Activated naive CD4-positive, alpha-beta T cell treated with anti-CD3 and anti-CD28 coated beads, Interleukin-2, amount 10 ng/mL, durations not matched to agents 7 days and 5 days (primary cell): ENCODE data around the gene ZMIZ1.

ENCODE experiments used
- CTCF ChIA-PET: fragments of 350-600 bp; sonication (Branson Sonifier 250); formaldehyde crosslinking; loops from one replicate; lab custom pipeline; 2021; ENCODE audit warnings: antibody characterized with exemption; lab: Charles Lee
- DNase-seq: peaks from one replicate; pipeline ENCODE4 v3.0.0-alpha.2; 2020
- H3K27ac Mint-ChIP-seq: one replicate; pipeline ENCODE4 v1.8.0; 2021; ENCODE audit warnings: mild to moderate bottlenecking, moderate library complexity, mixed read lengths
- H3K27me3 Mint-ChIP-seq: one replicate; pipeline ENCODE4 v1.8.0; 2021; ENCODE audit warnings: mild to moderate bottlenecking, mixed read lengths
- H3K36me3 Mint-ChIP-seq: one replicate; pipeline ENCODE4 v1.8.0; 2021; ENCODE audit warnings: mixed read lengths
- H3K4me1 Mint-ChIP-seq: one replicate; pipeline ENCODE4 v1.8.0; 2021; ENCODE audit warnings: mixed read lengths
- H3K4me3 Mint-ChIP-seq: one replicate; pipeline ENCODE4 v1.8.0; 2021; ENCODE audit warnings: mild to moderate bottlenecking, moderate library complexity, mixed read lengths
- H3K9me3 Mint-ChIP-seq: one replicate; pipeline ENCODE4 v1.8.0; 2021; ENCODE audit warnings: mixed read lengths

ZMIZ1 gene

GRCh38 chr10:79310911-79311573 lies 242.3 kb downstream of the ZMIZ1 start:
- CTCF ChIA-PET = no interaction called here
- H3K27me3 Mint-ChIP-seq = no peaks in the 10 kb centered on the region
- H3K4me1 Mint-ChIP-seq = peaks cover 7% of the 10 kb centered on the region
- no peak overlapping the region for H3K4me3 Mint-ChIP-seq
- H3K36me3 Mint-ChIP-seq = peaks cover 31% of the 10 kb centered on the region
- H3K27ac Mint-ChIP-seq = peak overlapping the region; percentile 33
- DNase-seq = no peak
- no peaks in the 10 kb centered on the region for H3K9me3 Mint-ChIP-seq

- Mint-ChIP-seq H3K4me3 (no peak overlapping the region), H3K27me3 (no peaks in the 10 kb centered on the region), H3K4me1 (peaks cover 13% of the 10 kb centered on the region), H3K9me3 (no peaks in the 10 kb centered on the region), H3K27ac (no peak overlapping the region), H3K36me3 (peaks cover 29% of the 10 kb centered on the region)
- CTCF ChIA-PET = no interaction called here
- DNase-seq = no peak
Observed at GRCh38 chr10:79311581-79312407, 243.0 kb downstream of the ZMIZ1 start.

GRCh38 chr10:79312601-79313187 lies 243.9 kb downstream of the ZMIZ1 start:
- peaks cover 28% of the 10 kb centered on the region for H3K36me3 Mint-ChIP-seq
- no peaks in the 10 kb centered on the region for H3K9me3 Mint-ChIP-seq
- CTCF ChIA-PET = no interaction called here
- no peak overlapping the region for H3K27ac Mint-ChIP-seq
- H3K4me3 Mint-ChIP-seq = no peak overlapping the region
- DNase-seq = no peak
- peaks cover 22% of the 10 kb centered on the region for H3K4me1 Mint-ChIP-seq
- peaks cover 4% of the 10 kb centered on the region for H3K27me3 Mint-ChIP-seq

GRCh38 chr10:79313320-79313719 lies 244.6 kb downstream of the ZMIZ1 start:
- H3K4me1 Mint-ChIP-seq = peaks cover 29% of the 10 kb centered on the region
- CTCF ChIA-PET = no interaction called here
- peaks cover 22% of the 10 kb centered on the region for H3K36me3 Mint-ChIP-seq
- H3K27ac Mint-ChIP-seq = no peak overlapping the region
- no peak overlapping the region for H3K4me3 Mint-ChIP-seq
- no peak for DNase-seq
- peaks cover 4% of the 10 kb centered on the region for H3K27me3 Mint-ChIP-seq
- H3K9me3 Mint-ChIP-seq = no peaks in the 10 kb centered on the region

- H3K36me3 Mint-ChIP-seq = peaks cover 23% of the 10 kb centered on the region
- CTCF ChIA-PET = no interaction called here
- DNase-seq = no peak
- no peak overlapping the region for H3K27ac Mint-ChIP-seq
- H3K4me1 Mint-ChIP-seq = peaks cover 35% of the 10 kb centered on the region
- peaks cover 5% of the 10 kb centered on the region for H3K9me3 Mint-ChIP-seq
- no peak overlapping the region for H3K4me3 Mint-ChIP-seq
- H3K27me3 Mint-ChIP-seq = peaks cover 4% of the 10 kb centered on the region
Observed at GRCh38 chr10:79313911-79314439, 245.2 kb downstream of the ZMIZ1 start.

GRCh38 chr10:79314761-79315601 lies 246.2 kb downstream of the ZMIZ1 start:
- H3K4me3 Mint-ChIP-seq = no peak overlapping the region
- DNase-seq = no peak
- H3K4me1 Mint-ChIP-seq = peaks cover 42% of the 10 kb centered on the region
- peaks cover 10% of the 10 kb centered on the region for H3K27me3 Mint-ChIP-seq
- H3K27ac Mint-ChIP-seq = no peak overlapping the region
- peaks cover 26% of the 10 kb centered on the region for H3K36me3 Mint-ChIP-seq
- CTCF ChIA-PET = interaction anchor here (1.1 to 4.6 kb wide), 5 partner anchors 9 to 32 kb away, joined by 3 to 40 read pairs (median 8); partner anchors contain the start of gene PPIF
- H3K9me3 Mint-ChIP-seq = peaks cover 14% of the 10 kb centered on the region

GRCh38 chr10:79315602-79315920 lies 246.8 kb downstream of the ZMIZ1 start:
- H3K27me3 Mint-ChIP-seq = peaks cover 10% of the 10 kb centered on the region
- H3K36me3 Mint-ChIP-seq = peaks cover 26% of the 10 kb centered on the region
- peaks cover 46% of the 10 kb centered on the region for H3K4me1 Mint-ChIP-seq
- no peak overlapping the region for H3K4me3 Mint-ChIP-seq
- H3K27ac Mint-ChIP-seq = no peak overlapping the region
- DNase-seq = no peak
- H3K9me3 Mint-ChIP-seq = peaks cover 14% of the 10 kb centered on the region
- CTCF ChIA-PET = interaction anchor here (1.1 to 4.6 kb wide), 6 partner anchors 9 to 31 kb away, joined by 3 to 40 read pairs (median 6); partner anchors contain the start of gene PPIF

- Mint-ChIP-seq H3K36me3 (peaks cover 24% of the 10 kb centered on the region), H3K9me3 (peaks cover 14% of the 10 kb centered on the region), H3K4me3 (peak overlapping the region; percentile 62), H3K27me3 (peaks cover 10% of the 10 kb centered on the region), H3K27ac (peak overlapping the region; percentile 87), H3K4me1 (peaks cover 59% of the 10 kb centered on the region)
- CTCF ChIA-PET = interaction anchor here (0.9 to 4.6 kb wide), 11 partner anchors 8 to 57 kb away, joined by 3 to 40 read pairs (median 8); partner anchors contain the start of gene PPIF
- peak; percentile 34 for DNase-seq
Observed at GRCh38 chr10:79316671-79317431, 248.1 kb downstream of the ZMIZ1 start.

GRCh38 chr10:79318369-79318768 lies 249.6 kb downstream of the ZMIZ1 start:
- H3K27me3 Mint-ChIP-seq = peaks cover 10% of the 10 kb centered on the region
- H3K36me3 Mint-ChIP-seq = peaks cover 20% of the 10 kb centered on the region
- peaks cover 74% of the 10 kb centered on the region for H3K4me1 Mint-ChIP-seq
- CTCF ChIA-PET = interaction anchor here (0.7 to 4.6 kb wide), 4 partner anchors 13 to 48 kb away, joined by 3 to 40 read pairs (median 10); partner anchors contain the start of gene PPIF
- H3K4me3 Mint-ChIP-seq = no peak overlapping the region
- peaks cover 14% of the 10 kb centered on the region for H3K9me3 Mint-ChIP-seq
- DNase-seq = no peak
- peak overlapping the region; percentile 87 for H3K27ac Mint-ChIP-seq

GRCh38 chr10:79319115-79319771 lies 250.5 kb downstream of the ZMIZ1 start:
- DNase-seq = no peak
- peaks cover 14% of the 10 kb centered on the region for H3K9me3 Mint-ChIP-seq
- H3K27ac Mint-ChIP-seq = peak overlapping the region; percentile 74
- peaks cover 83% of the 10 kb centered on the region for H3K4me1 Mint-ChIP-seq
- peaks cover 10% of the 10 kb centered on the region for H3K27me3 Mint-ChIP-seq
- H3K4me3 Mint-ChIP-seq = no peak overlapping the region
- peaks cover 17% of the 10 kb centered on the region for H3K36me3 Mint-ChIP-seq
- CTCF ChIA-PET = interaction anchor here (3.1 to 4.6 kb wide), 2 partner anchors 27 to 32 kb away, joined by 15 to 40 read pairs; partner anchors contain the start of gene PPIF

GRCh38 chr10:79320316-79320715 lies 251.6 kb downstream of the ZMIZ1 start:
- Mint-ChIP-seq H3K36me3 (peaks cover 16% of the 10 kb centered on the region), H3K4me3 (no peak overlapping the region), H3K9me3 (peaks cover 14% of the 10 kb centered on the region), H3K4me1 (peaks cover 91% of the 10 kb centered on the region), H3K27ac (no peak overlapping the region), H3K27me3 (peaks cover 10% of the 10 kb centered on the region)
- DNase-seq = no peak
- CTCF ChIA-PET = interaction anchor here (0.9 kb wide), 1 partner anchor 26 kb away, joined by 3 read pairs; no protein-coding TSS in a partner anchor

- peaks cover 10% of the 10 kb centered on the region for H3K27me3 Mint-ChIP-seq
- H3K9me3 Mint-ChIP-seq = peaks cover 14% of the 10 kb centered on the region
- CTCF ChIA-PET = interaction anchor here (0.9 to 2.8 kb wide), 2 partner anchors 10 to 27 kb away, joined by 3 to 12 read pairs; no protein-coding TSS in a partner anchor
- peaks cover 11% of the 10 kb centered on the region for H3K36me3 Mint-ChIP-seq
- no peak for DNase-seq
- no peak overlapping the region for H3K4me3 Mint-ChIP-seq
- no peak overlapping the region for H3K27ac Mint-ChIP-seq
- peaks cover 88% of the 10 kb centered on the region for H3K4me1 Mint-ChIP-seq
Observed at GRCh38 chr10:79320820-79321493, 252.2 kb downstream of the ZMIZ1 start.
